LHCN-M2 (cell line): ENCODE measurements around the gene VCL. TPM values are rescaled to one million over a fixed set of nuclear protein-coding genes. Genes with fewer than 3 reads are reported as not detected.
"Not testable (repeated sequence)": the region's sequence is repeated elsewhere in the genome, so short reads cannot be mapped to it uniquely, and the experiment has no call there.

Source experiments
- DNase-seq: peaks from one replicate; pipeline ENCODE4 v3.0.0-alpha.2; 2012; ENCODE audit warnings: low read depth
- total RNA-seq: library from RNA; depleted of rRNA; stranded (reverse); fragments of >200 nt; gene quantifications from 2 replicates; pipeline ENCODE4 v1.2.3, GENCODE V29; 2014

The VCL gene
- total RNA-seq, 1 experiment from 2014 or later = 163 TPM

DNA sequence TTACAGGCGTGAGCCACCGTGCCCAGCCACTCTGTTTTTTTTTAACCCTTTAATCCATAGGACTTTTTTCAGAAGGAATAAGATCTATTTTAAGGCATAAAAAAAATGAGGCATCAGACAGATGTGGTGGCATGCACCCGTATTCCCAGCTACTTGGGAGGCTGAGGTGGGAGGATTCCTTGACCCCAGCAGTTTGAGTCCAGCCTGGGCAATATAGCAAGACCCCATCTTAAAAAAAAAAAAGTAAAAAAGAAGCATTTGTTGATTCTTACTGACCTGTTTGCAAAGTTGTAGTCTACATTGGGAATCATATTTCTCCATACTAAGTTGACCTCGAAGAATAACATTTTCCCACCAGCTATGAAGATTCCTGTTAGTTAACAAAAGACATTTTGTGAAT, 38.6 kb downstream of the VCL start:
- no peak for DNase-seq

DNA sequence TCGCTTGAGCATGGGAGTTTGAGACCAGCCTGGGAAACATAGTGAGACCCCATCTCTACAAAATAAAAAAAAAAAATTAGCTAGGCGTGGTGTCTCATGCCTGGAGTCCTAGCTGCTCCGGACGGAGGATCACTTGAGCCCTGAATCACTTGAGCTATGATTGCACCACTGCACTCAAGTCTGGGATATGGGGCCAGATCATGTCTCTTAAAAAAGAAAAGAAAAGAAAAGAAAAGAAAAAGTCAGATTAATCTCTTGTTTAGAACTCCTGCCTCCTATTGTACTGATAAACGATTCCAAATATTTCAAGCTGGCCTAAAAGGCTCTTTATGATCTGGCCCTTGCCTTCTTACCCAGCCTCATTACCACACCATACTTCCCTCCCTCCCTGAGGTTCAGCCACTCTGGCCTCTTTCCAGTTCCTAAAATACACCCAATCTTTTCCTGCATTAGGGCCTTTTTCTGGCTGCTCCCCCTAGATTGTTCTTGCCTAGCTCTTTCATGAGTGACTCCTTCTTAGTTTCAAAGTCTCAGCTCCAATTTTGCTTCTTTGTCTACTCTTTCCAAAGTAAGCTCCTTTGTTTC, 41.7 kb downstream of the VCL start:
- peak; percentile 65 for DNase-seq

DNA sequence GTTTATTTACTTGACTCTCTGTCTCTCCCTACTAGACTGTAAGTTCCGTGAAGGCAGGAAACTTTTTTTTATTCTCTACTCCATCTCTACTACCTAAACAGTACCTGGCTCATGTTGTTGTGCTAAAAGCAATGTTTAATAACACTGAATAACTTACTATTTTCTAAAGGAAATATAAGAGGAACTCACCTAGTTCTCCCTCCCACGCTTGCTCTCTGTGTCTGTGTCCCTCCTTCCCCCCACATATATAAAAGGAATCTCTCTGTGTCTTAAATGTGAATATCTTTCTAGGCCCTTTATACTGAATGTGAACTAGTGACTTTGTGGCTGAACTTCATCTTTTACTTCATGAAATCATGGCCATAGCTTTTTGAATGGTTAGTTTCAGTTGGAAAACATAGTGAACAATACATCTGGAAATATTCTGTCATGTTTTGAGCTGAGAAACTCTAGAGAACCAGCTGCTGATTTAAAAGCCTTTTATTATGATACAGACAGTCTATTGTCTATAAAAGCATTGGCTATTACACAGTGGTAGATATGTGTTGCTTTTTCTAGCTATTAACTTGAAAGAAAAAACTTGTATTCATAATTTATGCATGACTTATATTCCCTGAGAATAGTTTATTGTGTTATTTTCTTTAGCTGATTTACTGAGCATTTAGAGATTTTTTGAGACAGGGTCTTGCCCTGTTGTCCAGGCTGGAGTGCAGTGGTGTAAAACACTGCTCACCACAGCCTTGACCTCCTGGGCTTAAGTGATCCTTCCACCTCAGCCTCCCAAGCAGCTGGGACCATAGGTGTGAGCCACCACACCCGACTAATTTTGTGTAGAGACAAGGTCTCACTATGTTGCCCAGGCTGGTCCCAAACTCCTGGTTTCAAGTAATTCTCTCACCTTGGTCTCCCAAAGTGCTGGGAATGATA, 42.5 kb downstream of the VCL start:
- no peak for DNase-seq

DNA sequence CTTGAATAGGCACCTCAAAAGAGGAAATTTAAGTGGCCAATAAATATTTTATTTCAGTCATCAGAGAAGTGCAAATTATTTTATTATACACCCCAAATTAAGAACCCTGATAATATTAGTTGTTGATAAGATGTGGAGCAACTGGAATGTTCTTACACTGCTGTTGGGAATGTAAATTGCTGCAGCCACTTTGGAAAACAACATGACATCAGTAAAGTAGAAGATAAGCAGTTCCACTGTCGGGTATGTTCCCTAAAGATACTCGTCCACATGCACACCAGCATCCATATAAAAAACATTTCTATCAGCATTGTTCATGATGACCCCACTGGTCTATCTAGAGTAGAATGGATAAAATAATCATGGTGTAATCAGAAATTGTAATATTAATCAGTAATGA, 46.5 kb downstream of the VCL start:
- no peak for DNase-seq

DNA sequence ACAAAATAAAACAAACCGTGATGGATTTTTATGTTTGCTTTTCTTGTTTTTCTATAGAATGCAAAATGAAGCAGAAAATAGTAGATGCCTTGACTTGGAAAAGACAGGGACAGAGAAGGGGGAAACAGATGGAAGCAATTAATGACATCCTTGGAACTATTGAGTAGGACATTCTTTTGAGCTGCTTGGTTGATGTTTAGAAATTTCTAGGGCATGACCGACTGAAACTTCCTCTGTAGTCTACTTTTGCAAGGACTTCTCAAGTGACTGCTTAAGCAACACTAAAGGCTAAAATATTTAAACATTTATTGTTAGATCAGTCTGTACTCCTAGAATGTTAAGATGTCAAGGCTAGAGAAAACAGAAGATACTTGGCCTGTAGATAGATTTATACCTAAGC, 49.4 kb downstream of the VCL start:
- peak; percentile 35 for DNase-seq

DNA sequence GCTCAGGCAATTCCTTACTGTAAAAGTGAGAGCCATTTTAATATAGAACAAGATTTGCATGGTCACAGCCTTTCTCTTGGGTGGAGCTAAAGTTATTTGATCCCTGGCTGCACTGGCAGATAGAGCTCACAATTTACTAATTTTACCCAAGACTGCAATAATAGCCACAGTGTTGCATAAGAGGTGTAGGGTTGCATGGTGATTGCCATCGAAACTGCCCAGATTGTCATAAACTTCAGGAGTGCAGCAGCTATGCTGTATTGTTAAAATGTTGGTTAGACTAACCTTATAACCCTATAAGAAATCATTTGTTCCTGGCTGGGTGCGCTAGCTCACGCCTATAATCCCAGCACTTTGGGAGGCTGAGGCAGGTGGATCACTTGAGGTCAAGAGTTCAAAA, 50.0 kb downstream of the VCL start:
- DNase-seq = peak; percentile 77

DNA sequence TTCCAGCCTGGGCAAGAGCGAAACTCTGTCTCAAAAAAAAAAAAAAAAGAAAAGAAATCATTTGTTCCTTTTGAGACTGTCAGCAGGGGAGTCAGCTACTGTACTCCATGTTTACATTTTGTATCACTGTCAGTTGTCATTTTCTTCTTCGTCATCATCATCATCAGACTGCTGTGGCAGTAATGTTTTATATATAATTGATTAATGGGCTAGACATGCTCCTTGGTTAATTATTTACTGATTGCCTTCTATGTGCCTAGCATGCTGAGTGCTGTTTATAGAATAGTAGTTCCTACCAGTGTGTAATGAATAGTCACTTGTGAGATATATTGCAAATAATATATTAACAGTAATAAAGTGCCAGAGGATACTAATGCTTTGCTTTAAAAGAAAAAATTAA, 50.5 kb downstream of the VCL start:
- no peak for DNase-seq

DNA sequence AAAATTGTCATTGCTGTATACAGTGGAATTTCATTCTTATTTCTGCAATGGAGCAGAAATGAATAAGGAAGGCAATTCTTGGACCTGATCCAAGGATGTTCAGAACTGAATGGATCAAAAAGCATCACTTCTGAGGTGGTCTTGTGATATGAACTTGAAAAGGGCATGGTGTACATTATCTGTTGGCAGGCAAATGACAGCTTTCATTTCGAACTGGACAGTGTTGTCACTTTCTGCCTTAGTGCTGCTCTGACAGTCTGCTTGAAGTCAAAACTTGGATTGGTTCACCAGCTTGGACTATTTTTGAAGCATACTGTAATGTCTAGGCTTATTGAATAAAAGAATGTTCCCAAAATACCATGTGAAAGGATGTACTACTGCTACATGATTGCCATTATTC, 52.0 kb downstream of the VCL start:
- DNase-seq = no peak

DNA sequence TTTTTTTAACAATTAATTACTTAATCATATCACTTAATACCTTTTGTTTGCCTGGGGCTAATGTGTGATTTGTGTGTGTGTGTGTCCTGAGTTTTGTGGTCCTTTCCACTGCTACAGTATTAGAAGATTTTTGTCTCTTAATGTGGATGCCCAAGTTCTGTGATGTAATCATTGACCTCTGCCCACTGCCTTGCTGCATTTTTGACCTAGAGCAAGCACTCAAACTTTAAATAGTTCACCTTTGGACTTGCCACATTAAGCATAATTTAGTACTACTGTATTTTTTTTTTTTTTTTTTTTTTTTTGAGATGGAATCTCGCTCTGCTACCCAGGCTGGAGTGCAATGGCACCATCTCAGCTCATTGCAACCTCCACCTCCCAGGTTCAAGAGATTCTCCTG, 52.7 kb downstream of the VCL start:
- no peak for DNase-seq

DNA sequence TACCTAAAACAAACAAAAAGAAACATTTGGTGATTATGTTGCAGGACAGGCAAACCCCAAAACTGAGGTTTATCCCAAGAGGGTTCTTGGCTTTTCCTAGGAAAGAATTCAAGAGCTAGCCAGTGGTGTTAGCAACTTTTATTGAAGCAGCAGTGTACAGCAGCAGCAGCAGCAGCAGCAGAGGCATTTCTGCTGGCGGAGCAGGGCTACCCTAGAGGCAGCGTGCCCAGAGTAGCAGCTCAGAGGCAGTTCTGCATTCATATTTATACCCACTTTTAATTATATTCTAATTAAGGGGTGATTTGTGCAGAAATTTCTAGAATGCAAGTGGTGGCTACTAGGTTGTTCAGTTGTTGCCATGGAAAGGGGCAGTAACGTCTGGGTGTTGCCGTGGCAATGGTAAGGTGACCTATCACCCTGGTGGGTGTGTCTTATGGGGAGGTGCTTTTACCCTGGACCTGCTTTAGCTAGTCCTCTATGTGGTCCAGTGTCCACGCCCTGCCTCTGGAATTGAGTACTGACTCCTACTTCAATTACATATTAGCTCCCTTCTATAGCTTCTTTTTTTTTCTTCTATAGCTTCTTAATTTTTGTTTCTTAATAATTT, 53.9 kb downstream of the VCL start:
- DNase-seq = no peak

DNA sequence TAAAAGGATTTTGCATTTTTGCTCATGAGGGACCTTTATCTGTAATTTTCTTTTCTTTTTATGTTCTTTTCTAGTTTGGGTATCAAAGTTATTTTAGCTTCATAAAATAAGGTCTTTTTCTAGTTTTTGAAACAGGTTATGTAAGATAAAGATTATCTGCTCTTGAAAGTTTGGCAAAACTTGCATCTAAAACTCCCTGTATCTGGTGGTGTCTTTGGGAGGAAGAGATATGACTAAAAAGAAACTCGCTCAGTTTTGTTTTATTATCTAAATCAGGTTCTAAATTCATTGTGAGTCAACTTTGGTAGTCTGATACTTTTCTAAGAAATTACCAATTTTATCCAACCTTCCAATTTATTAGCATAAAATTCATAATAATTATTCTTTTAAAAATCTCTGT, 55.1 kb downstream of the VCL start:
- no peak for DNase-seq

DNA sequence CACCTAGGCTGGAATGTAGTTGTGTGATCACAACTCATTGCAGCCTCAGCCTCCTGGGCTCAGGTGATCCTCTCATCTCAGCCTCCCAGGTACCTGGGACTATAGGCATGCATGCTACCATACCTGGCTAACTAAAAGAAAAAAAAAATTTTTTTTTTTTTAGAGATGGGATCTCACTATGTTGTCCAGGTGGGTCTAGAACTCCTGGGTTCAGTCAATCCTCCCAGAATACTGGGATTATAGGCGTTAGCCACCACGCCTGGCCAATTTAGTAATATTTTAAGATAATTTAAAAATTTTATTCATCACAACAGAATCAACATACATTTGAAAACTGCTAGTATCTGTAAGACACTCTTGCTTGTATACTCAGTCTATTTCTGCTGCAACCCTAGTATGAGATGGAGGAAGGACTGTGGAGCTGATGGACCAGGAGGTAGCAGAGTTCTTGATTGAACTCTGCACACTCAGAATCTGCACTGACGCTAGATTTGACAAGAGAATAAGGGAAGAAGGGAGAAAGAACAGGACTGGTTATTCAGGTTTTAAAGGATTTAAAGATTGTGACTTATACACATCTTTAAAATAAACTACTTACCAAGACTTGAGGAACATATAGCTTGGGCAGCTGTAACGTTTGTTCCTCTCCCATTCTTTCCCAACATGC, 57.6 kb downstream of the VCL start:
- no peak for DNase-seq

DNA sequence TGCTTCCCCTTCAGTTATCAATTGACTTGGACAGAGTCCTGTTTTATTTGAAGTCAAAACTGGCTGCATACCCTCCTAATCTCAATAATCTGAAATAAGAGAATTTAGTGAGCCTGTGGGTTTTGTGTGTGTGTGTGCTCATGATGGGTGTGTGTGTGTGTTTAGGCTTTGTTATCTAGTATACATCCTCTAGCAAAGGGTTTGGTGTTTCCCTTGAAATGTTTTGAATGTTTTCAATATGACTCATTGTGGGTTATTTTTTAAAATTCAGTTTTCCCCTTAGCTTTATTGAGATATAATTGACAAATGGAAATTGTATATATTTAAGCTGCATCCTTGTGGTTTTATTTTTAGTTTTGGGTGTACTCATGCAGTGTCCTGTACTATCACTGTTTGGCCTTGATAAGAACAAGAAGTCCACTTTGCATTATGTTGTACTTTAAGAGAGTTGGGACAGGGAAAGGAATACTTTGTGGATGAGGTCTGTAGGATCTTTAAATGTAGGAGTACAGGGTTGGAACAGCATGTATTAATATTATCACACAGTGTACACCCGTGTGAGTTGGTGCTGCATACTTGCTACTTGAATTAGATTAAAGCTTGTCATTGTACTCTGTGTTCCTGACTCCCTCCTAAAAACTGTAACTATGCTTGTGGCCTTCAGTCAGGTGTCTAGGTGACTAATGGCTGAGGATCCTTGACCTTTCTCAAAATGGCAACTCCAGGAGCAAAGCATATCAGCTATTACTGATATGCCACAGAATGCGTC, 58.3 kb downstream of the VCL start:
- DNase-seq = peak; percentile 79

DNA sequence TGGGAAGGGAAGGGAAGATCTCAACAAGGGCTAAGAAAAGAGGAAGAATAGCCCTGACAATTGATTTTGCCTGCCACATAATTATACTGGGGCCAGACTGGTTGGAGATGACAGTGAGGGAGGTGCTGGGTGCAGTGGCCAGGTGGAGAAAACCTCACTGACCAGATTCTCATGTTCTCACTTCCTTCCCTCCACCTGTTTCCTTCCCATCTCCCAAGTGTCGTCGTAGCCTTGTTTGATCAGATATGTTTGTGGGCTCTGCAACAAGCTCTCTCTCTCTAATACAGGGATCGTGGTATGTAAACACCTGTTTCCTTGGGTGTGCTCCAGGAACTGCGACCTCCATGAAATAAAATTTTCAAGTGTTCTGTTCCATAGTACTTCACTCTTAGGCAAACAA, 60.2 kb downstream of the VCL start:
- DNase-seq = peak; percentile 66

DNA sequence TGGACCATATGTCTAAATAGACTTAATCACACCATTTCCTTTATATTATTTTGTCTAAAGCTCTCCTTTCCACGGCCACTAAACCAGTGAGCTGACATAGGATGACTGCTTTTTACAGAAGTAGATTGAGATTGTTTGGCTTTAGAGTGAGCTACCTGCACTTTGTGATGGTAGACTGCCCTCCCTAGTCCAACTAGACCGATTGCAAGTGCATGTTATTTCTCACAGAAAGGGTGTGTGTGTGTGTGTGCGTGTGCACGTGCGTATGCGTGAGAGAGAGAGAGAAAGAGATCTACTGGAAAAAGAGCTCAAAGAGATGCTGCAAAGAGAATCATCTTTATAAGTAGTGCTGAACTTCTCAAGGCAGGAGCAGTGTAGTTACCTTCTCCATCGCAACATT, 60.7 kb downstream of the VCL start:
- DNase-seq = peak; percentile 37

DNA sequence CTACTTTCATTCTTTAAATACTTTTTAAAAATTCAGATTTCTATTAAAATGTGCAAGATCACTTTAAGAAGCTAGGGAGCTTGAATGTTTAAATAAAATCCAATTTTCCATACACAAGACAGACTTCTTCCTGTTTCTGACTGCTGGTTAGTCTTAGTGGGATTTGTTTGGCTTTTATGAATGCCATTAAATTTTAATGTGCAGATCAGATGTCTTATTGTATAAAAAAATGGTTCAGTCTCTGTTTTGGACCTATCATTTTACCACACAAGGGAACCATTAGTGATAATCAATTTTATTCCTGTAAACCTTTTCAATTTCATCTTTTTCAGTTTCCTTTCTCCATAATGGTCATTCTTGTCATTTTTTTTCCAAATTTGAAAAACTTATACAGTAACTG, 63.2 kb downstream of the VCL start:
- no peak for DNase-seq

DNA sequence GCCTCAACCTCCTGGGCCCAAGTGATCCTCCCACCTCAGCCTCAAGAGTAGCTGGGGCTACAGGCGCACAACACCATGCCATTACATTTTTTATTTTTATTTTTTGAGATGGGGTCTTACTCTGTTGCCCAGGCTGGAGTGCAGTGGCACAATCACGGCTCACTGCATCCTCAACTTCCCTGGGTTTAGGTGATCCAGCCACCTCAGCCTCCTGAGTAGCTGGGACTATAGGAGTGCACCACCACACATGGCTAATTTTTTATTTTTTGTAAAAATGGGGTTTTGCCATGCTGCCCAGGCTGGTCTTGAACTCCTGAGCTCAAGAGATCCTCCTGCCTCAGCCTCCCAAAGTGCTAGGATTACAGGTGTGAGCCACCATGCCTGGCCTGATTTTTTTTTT, 64.1 kb downstream of the VCL start:
- DNase-seq = not testable (repeated sequence)

DNA sequence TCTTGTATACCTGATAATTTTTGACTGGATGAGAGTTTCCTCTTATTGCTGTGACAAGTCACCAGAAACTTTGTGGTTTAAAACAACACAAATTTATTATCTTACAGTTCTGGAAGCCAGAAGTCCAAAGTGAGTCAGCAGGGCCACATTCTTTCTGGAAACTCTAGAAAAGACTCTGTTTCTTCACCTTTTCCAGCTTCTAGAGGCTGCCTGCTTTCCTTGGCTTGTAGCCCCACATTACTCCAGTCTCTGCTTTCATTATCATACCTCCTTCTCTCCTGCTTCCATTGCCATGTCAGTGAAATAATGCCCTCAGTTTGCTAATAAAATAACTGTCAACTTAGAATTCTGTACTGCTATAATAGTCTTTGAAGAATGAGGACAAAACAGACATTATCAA, 65.3 kb downstream of the VCL start:
- peak; percentile 42 for DNase-seq

DNA sequence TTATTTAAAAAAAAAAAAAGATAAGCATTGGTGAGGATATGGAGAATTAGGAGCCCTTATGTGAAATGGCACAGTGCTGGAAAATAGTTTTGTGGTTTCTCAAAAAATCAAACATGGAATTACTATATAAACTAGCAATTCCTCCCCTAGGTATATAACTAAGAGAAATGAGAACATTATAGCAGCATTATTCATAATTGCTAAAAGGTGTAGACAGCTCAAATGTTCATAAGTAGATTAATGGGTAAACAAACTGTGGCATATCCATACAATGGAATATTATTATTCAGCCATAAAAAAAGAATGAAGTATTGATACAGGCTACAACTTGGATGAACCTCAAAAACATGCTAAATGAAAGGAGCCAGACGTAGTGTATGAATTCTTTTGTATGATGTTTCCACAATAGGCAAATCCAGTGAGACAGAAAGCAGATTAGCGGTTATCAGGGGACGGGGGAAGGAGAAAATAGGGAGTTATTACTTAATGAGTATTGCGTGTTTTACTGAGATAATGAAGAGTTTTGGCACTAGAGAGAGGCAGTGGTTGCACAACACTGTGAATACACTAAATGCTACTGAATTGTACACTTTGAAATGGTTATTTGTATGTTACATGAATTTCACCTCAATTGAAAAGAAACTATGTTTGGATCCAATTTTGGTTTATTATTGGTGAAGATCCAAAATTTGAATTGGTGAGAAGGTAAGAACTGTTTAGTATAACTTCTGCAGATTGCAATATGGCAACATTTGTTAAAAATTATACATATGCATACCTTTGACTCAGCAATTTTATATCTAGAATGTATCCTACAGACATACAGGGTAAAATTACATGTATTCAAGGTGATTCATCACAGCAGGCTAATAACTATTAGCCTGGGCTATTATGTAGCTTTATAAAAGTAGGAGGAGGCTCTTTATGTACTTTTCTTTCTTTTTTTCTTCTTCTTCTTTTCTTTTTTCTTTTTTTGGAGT, 69.7 kb downstream of the VCL start:
- DNase-seq = no peak

DNA sequence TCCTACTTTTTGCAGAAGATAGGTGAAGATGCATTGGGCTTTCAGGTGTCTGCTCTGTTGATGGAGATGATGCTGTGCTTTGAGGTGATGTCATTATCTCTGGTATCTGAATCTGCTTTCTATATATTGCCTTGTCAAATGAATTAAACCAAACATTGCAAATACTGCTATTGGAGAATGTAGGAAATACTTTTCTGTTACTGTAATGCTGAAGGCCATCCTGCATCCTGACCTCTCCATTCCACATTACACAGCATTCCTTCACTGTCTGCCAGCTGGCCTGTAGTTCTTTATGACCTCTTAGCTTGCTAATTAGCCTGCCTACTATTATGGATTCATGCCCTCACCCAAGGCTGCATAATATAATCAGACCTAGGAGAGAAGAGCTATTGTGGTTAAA, 73.2 kb downstream of the VCL start:
- peak; percentile 60 for DNase-seq
